Left renal pelvis (tissue), 4 donors: ENCODE data around the gene KPNA4. TPM values are rescaled to one million over a fixed set of nuclear protein-coding genes. Genes with fewer than 3 reads are reported as not detected.
"Not testable (repeated sequence)": the region's sequence is repeated elsewhere in the genome, so short reads cannot be mapped to it uniquely, and the experiment has no call there.

Experiments used
- DNase-seq, 4 donors: peaks; one replicate each; pipeline ENCODE4 v3.0.0-alpha.2; 2013; ENCODE audit warnings: low read depth in 4 of 4, low spot score in 3 of 4
- polyA plus RNA-seq, 4 donors: library from polyadenylated mRNA; unstranded; fragments of 120-200 nt; gene quantifications; one replicate each; pipeline ENCODE4 v1.2.1, GENCODE V29; 2013; ENCODE audit not compliant: insufficient read length in 4 of 4

KPNA4 gene
- polyA plus RNA-seq, 4 donors, result 63.5 to 89.7 (median 77.3) TPM

- no peak for DNase-seq
Measured at GRCh38 chr3:160574636-160575035, 9.3 kb upstream of the KPNA4 start.

GRCh38 chr3:160573955-160574525, 8.7 kb upstream of the KPNA4 start:
- DNase-seq, result not testable (repeated sequence)

GRCh38 chr3:160569894-160570652, 4.7 kb upstream of the KPNA4 start:
- no peak for DNase-seq

GRCh38 chr3:160568989-160569388, 3.6 kb upstream of the KPNA4 start:
- DNase-seq, result no peak

GRCh38 chr3:160567774-160568173, 2.4 kb upstream of the KPNA4 start:
- no peak for DNase-seq

- DNase-seq, result no peak
Measured at GRCh38 chr3:160566499-160566898, 1.1 kb upstream of the KPNA4 start.

- peak in 3 of 4 donors; percentile 32 to 43 (median 36) for DNase-seq
Measured at GRCh38 chr3:160564949-160565441, 376 bp downstream of the KPNA4 start.

- peak in 1 of 4 donors; percentile 5 for DNase-seq
Measured at GRCh38 chr3:160564258-160564911, 986 bp downstream of the KPNA4 start.

- no peak for DNase-seq
Measured at GRCh38 chr3:160562952-160563351, 2.4 kb downstream of the KPNA4 start.

- no peak for DNase-seq
Measured at GRCh38 chr3:160557571-160557970, 7.8 kb downstream of the KPNA4 start.

GRCh38 chr3:160556141-160556540, 9.2 kb downstream of the KPNA4 start:
- no peak for DNase-seq

GRCh38 chr3:160554980-160555379, 10.4 kb downstream of the KPNA4 start:
- DNase-seq, result no peak

- DNase-seq, result no peak
Measured at GRCh38 chr3:160553827-160554226, 11.5 kb downstream of the KPNA4 start.

- DNase-seq, result no peak
Measured at GRCh38 chr3:160546727-160547126, 18.6 kb downstream of the KPNA4 start.

- DNase-seq, result no peak
Measured at GRCh38 chr3:160545504-160545871, 19.9 kb downstream of the KPNA4 start.

GRCh38 chr3:160544844-160545503, 20.4 kb downstream of the KPNA4 start:
- DNase-seq, result no peak

- no peak for DNase-seq
Measured at GRCh38 chr3:160540551-160540950, 24.8 kb downstream of the KPNA4 start.

- no peak for DNase-seq
Measured at GRCh38 chr3:160538895-160539294, 26.5 kb downstream of the KPNA4 start.

- DNase-seq, result no peak
Measured at GRCh38 chr3:160537729-160538128, 27.6 kb downstream of the KPNA4 start.

- no peak for DNase-seq
Measured at GRCh38 chr3:160532371-160532770, 33.0 kb downstream of the KPNA4 start.

- no peak for DNase-seq
Measured at GRCh38 chr3:160531311-160531710, 34.1 kb downstream of the KPNA4 start.
